HL-60/S4 treated with phorbol 12-myristate 13-acetate at 8.2 ng/mL for 4 days and 3 days (cell line): ENCODE results near the gene POLDIP3.

Experiments used
- in situ Hi-C: fragments of 300-500 bp; cut with MboI; formaldehyde crosslinking; loops from 2 replicates; pipeline ENCODE4 v1.15.0; 2022; ENCODE audit warnings: low sequenced_read_pairs

The POLDIP3 gene

GRCh38 chr22:42643634-42644421 lies 29.1 kb upstream of the POLDIP3 start:
- in situ Hi-C loops = no loop called here

- in situ Hi-C loops = no loop called here
Measured at GRCh38 chr22:42642806-42643633, 28.3 kb upstream of the POLDIP3 start.

GRCh38 chr22:42641801-42642413 lies 27.2 kb upstream of the POLDIP3 start:
- in situ Hi-C loops = no loop called here

- in situ Hi-C loops = no loop called here
Measured at GRCh38 chr22:42639541-42640241, 25.0 kb upstream of the POLDIP3 start.

- in situ Hi-C loops = no loop called here
Measured at GRCh38 chr22:42637555-42637954, 22.9 kb upstream of the POLDIP3 start.

- in situ Hi-C loops = no loop called here
Measured at GRCh38 chr22:42636506-42636905, 21.8 kb upstream of the POLDIP3 start.

GRCh38 chr22:42635531-42635930 lies 20.8 kb upstream of the POLDIP3 start:
- in situ Hi-C loops = no loop called here

- in situ Hi-C loops = no loop called here
Measured at GRCh38 chr22:42633013-42633412, 18.3 kb upstream of the POLDIP3 start.

GRCh38 chr22:42632096-42632495 lies 17.4 kb upstream of the POLDIP3 start:
- in situ Hi-C loops = no loop called here

GRCh38 chr22:42630901-42631602 lies 16.4 kb upstream of the POLDIP3 start:
- in situ Hi-C loops = no loop called here

GRCh38 chr22:42630211-42630610 lies 15.5 kb upstream of the POLDIP3 start:
- in situ Hi-C loops = no loop called here

GRCh38 chr22:42627981-42628380 lies 13.3 kb upstream of the POLDIP3 start:
- in situ Hi-C loops = no loop called here

- in situ Hi-C loops = no loop called here
Measured at GRCh38 chr22:42626951-42627625, 12.4 kb upstream of the POLDIP3 start.

GRCh38 chr22:42626431-42626830 lies 11.7 kb upstream of the POLDIP3 start:
- in situ Hi-C loops = no loop called here

- in situ Hi-C loops = no loop called here
Measured at GRCh38 chr22:42625416-42625815, 10.7 kb upstream of the POLDIP3 start.

GRCh38 chr22:42624551-42625106 lies 9.9 kb upstream of the POLDIP3 start:
- in situ Hi-C loops = no loop called here

- in situ Hi-C loops = no loop called here
Measured at GRCh38 chr22:42623756-42624441, 9.2 kb upstream of the POLDIP3 start.

GRCh38 chr22:42623301-42623751 lies 8.6 kb upstream of the POLDIP3 start:
- in situ Hi-C loops = no loop called here
